ENCODE results near the gene ACOT7.

Gene ACOT7

DNA sequence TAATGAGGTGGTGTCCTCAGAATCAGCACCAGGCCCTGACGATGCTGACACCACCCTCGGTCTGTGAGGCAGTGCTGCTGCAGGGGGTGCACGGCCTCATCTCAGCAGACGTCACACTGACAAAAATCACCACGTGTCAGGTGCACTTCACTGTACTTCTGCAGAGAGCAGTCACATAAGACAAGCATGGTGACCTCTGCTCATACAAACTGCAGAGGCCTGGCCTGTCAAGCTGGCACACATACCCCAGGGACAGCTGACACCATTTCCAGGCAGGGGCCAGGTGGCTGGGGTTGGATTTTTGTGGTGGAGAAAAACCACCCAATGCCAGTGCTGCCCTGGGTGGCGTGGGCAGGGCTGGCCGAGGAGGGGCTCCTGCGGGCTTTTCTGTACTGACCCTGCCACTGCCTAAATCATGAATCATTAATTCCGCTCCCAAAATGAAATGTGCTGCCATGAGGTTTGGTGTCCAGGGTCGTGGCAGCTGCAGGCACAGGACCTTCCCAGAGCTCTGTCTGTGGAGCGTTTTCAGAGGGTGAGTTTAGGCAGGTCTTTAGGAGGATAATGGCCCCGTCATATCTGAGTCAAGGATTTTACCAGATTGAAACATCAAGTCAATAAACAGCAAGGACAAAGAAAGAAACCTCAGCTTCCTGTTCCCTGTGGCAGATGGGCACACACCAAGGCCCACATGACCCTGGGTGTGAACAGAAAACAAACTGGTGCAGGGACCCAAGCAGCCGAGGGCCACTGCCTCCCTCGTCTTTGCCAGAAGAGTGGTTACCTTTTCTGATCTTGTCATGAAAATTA is 99.3 kb downstream of the ACOT7 start:
- DNase-seq (ENCODE audit: low read depth in 1 of 2, low spot score in 1 of 2): no peak

GRCh38 chr1:6292102-6292501 is 101.5 kb downstream of the ACOT7 start:
- DNase-seq (ENCODE audit: low read depth in 1 of 2, low spot score in 1 of 2): no peak

- no peak for DNase-seq (ENCODE audit: low read depth in 1 of 2, low spot score in 1 of 2)
Observed at GRCh38 chr1:6288665-6289064, 104.9 kb downstream of the ACOT7 start.

GRCh38 chr1:6288026-6288425 is 105.5 kb downstream of the ACOT7 start:
- no peak for DNase-seq (ENCODE audit: low read depth in 1 of 2, low spot score in 1 of 2)

DNA sequence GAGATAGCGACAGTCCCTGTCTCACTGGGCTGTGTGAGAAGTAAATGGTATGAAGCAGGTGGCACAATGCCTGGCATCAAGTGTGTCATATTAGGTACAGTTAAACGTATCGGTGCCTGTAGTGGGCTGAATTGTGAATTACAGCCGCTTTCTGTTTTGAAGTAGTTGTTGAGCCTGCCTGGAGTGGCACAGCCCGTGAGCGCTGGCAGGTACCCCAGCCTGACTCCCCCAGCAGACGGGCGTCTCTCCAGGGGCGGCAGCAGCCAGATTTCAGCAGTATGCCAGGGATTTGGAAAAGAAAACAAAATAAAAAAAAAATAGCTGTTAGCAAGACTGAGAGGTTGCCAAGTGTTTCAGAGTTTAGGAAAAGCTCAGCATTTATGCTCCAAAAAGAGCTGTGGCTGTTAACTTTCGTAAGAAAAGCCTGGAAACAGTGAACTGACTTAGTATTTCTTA is 106.1 kb downstream of the ACOT7 start:
- DNase-seq (ENCODE audit: low read depth in 1 of 2, low spot score in 1 of 2): no peak

DNA sequence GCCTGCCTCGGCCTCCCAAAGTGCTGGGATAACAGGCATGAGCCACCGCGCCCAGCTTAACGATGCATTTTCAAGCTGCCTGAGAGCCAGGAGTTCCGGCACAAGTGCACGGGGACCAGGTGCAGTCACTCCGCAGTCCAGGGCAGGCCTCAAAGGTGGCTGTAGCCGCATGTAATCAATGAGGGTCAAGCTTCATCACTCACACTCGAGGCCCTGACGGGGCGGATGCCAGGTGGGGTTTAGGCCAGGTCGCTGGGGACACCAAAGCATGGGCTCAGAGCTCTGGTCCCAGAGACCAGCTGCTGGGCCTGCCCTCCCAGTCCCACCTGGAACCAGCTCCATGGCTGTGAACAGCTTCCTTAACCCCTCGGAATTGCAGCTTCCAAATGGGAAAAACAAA is 106.5 kb downstream of the ACOT7 start:
- DNase-seq (ENCODE audit: low read depth in 1 of 2, low spot score in 1 of 2): no peak

GRCh38 chr1:6286266-6286665 is 107.3 kb downstream of the ACOT7 start:
- DNase-seq (ENCODE audit: low read depth in 1 of 2, low spot score in 1 of 2): no peak

DNA sequence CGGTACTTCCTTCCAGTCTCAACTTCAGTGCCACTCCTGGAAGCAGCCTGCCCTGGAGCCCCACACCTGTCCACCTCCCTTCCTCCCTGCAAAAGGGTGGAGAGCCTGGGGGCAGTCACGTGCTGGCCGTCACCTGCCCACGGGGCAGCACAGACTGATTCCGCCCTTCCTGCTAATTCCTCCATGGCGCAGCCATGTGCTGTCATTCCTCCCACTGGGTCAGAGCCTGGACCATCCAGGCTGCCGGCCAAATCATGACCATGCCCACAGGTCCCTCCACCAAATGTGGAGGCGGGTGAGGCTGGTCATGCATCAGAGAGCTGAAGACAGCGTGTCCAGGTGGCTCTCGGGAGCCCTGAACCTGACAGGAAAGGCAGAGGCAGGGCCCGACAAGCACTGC is 108.2 kb downstream of the ACOT7 start:
- no peak for DNase-seq (ENCODE audit: low read depth in 1 of 2, low spot score in 1 of 2)

DNA sequence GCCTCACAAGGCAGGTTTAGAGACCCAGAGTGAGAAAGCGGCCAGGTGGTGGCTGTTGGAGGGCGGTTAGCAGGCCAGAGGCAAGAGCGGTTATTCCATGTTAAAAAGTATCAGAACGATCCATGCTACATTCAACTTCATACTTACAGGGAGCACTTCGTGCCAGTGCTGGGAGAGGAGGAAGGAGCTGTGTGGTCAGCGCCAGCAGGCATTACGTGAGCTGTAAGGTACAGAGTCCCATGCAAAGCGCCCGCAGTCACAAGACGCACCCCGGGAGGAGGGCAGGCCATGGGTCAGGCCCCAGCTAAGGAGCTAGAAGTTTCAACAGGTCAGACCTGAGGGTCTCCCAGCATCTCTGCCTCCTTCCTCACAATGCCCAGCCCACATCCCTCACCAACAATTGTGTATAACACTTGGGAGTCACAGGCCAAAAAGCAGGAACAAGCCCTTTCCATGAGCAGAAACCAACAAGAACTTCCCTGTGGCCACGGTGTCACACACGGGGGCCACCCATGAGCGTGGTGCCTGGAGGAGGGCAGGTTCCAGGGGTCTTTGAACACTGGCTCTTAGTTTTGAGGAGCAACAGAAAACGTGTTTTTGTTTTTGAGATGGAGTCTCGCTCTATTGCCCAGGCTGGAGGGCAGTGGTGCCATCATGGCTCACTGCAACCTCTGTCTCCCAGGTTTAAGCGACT is 110.8 kb downstream of the ACOT7 start:
- no peak for DNase-seq (ENCODE audit: low read depth in 1 of 2, low spot score in 1 of 2)

- no peak for DNase-seq (ENCODE audit: low read depth in 1 of 2, low spot score in 1 of 2)
Observed at GRCh38 chr1:6281511-6282402, 111.8 kb downstream of the ACOT7 start.

GRCh38 chr1:6280761-6281451 is 112.7 kb downstream of the ACOT7 start:
- DNase-seq (ENCODE audit: low read depth in 1 of 2, low spot score in 1 of 2): no peak

DNA sequence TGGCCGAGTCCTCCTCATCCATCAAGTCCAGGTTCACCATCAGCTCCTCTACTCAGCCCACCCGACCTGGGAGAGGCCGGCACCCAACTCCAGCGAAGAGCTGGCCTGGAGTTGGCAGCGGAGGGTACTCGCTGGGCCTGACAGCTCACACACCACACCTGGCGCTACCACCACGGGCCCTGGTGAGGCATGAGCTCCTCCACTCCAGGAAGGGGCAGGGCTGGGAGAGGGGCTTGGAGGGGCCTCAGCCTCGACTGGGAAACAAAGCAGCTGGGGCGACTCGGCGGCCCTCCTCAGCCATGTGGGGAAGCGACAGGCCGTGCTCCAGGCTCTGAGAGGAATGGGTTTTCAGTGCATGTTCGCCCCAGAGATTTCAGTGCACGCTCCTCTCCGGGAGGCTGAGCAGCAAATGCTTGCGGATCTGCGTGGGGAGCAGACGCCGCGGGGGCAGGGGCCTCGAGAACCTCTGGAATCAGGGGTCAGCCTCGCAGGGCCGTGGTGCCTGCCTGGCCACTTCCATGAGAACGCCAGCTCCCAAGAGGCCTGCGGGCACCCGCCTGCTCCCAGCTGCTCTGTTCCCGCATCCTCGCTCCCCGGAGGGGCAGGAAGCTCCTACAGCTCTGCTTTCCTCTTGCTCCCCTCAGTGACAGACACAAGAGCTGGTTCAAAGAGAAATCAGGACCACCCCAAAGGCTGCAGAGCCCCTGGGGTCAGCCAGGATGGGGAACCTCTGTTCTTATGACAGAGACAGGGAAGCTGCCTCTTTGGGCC is 113.8 kb downstream of the ACOT7 start:
- DNase-seq (ENCODE audit: low read depth in 1 of 2, low spot score in 1 of 2): no peak

GRCh38 chr1:6279066-6279465 is 114.5 kb downstream of the ACOT7 start:
- DNase-seq (ENCODE audit: low read depth in 1 of 2, low spot score in 1 of 2): no peak

GRCh38 chr1:6278263-6278662 is 115.3 kb downstream of the ACOT7 start:
- no peak for DNase-seq (ENCODE audit: low read depth in 1 of 2, low spot score in 1 of 2)

DNA sequence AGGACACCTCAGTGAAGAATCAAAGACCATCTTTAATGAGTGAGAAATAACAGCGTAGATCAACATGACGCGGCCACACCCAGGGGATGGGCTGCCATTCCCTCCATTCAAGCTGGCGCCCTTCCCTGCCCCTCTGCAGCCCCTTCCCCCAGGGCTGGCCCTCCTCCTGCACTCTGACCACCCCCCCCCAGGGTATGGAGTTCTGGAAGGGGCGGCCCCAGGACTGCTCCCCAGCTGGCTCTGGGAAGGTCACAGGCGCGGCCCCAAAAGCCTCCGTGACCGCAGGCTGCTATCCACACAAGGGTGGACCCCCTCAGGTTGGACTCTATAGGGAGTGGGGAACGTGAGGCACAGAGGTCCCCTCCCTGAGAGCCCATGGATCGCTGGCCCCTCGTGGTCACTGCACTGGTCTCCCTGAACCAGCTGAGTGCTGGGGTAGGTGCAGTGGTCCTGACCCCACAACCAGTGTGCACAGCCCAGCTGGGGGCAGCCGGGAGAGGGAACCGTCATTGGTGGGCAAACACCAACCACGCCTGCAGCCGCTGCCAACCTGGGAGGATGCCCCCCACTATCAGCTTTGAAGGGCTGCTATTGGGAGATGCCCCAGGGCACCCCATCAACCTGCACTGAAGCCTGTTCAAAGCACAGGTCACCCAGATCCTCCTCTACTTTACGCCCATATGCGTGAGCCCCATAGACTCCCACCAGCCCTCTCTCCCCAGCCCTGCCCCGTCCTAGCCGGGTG is 116.6 kb downstream of the ACOT7 start:
- DNase-seq (ENCODE audit: low read depth in 1 of 2, low spot score in 1 of 2): no peak

DNA sequence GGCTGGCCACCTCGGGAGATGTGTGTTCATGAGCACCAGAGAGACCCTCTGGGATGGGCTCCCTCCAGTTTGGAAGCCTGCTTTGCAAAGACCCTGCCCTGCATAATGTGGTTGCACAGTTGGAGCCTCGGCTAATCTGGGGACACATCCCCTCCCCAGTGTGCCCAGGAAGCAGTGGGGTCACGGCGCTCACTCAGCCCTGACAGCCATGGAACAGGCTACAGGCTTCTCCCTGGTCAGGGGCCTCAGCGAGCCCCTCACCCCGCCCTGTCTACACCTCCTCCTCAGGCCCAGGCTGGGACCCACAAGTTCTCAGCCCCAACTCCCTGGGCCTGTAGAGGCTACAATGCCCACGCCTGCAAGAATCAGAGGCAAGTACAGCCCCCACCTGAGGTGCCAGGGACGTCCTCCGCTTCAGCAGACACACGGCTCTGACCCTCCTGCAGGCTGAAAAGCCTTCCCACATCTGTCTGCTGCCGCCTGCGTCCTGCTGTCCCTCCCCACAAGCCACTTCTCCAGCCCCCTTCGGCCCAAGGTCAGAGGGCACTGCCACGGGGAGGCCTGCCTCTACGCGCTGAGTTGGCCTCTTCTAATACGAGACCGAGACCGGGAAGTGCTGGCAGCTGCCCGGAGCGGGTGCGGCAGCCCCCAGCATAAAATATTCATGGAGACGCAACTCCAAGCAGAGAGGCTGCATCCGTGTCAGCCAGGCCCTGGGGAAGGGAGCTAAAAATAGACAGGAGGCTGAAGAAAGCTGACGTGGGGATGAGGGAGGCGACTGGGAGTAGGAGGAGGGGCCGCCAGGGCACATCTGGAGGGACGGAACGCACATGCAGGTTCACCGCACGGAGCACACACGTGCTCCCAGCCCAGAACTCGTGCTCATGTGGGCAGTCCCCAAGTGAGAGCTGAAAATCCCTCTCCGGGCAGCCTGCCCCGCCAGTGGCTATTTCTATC is 117.5 kb downstream of the ACOT7 start:
- DNase-seq (ENCODE audit: low read depth in 1 of 2, low spot score in 1 of 2): no peak

DNA sequence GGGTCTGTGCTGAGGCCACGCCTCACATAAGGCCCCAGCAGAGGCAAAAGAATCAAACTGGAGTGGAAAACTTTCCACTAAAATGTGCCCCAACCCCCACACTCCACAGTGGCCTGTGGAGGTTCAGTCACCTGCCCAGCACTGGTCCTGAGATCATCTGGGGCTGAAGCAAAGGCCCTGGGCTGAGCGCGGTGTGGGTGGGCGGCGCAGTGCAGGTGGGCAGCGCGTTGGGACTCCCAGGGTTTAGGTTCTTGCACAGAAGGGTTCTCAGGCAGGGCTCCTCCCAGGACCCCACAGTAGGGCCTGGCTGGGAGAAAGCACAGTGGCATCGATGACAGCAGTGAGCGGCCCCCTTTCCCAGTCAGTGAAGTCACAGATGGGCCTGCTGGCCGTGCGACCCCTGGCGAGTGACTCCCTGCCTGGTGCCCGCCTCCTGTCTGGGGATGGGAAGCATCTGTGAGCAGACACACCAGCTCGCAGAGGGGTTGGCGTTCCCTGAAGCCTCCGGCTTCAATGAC is 118.9 kb downstream of the ACOT7 start:
- no peak for DNase-seq (ENCODE audit: low read depth in 1 of 2, low spot score in 1 of 2)

DNA sequence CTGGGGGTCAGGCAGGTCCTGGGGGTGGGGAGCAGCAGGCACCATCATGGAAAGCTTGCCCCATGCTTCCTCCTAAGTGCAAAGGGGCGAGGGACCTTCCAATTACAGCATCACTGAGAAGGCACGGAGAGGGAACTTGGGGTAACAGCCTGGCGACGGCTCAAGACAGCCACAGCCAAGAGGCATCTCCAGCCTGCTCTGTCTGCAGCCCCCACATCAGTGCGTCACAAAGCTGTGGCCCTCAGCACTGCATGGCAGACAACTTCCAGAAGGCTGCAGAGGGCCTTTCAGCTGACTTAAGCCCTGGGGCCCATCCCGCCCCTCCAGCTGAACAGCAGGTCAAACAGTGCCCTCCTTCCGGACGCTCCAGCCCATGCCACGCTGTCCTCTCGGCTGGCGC is 119.5 kb downstream of the ACOT7 start:
- DNase-seq (ENCODE audit: low read depth in 1 of 2, low spot score in 1 of 2): no peak
